K562 (cell line): ENCODE results near the gene P2RY11. TPM values are rescaled to one million over a fixed set of nuclear protein-coding genes. Genes with fewer than 3 reads are reported as not detected.

Experiments used
- ATAC-seq: fragments of 200-7000 bp; cut with Tn5 transposase; 3 replicates; pipeline ENCODE4 v1.9.1; 2020; ENCODE audit warnings: moderate library complexity
- BruUV-seq: library from RNA; stranded (reverse); fragments of 400-500 nt; replicated peaks from 2 replicates; lab custom pipeline; 2021; lab: Mats Ljungman, UMichigan
- CTCF ChIA-PET: fragments of 300-600 bp; formaldehyde crosslinking; extraction: SDS; loops from one replicate; lab custom pipeline; 2021; ENCODE audit warnings: low intra/inter-chr PET ratio; lab: Yijun Ruan, JAX
- POLR2A ChIA-PET: fragments of 300-600, 350-650 bp; sonication (Branson Sonifier 250); formaldehyde crosslinking; extraction: SDS; loops from one replicate; lab custom pipeline; 2021; ENCODE audit warnings: antibody characterized with exemption, inconsistent platforms; lab: Yijun Ruan, JAX
- DNase-seq, 4 experiments: peaks; one replicate each; pipeline versions ENCODE4 v3.0.0 to v3.0.0-alpha.2; 2011 to 2018; ENCODE audit warnings: low spot score in 3 of 4, mixed read lengths in 3 of 4; ENCODE audit errors: extremely low read depth in 1 of 4
- FAIRE-seq: peaks from 2 replicates; lab custom pipeline; 2011; peaks lifted over from hg19 to GRCh38; lab: Jason Lieb, UNC
- H2AFZ ChIP-seq: 2 replicates; pipeline ENCODE4 v1.6.0; 2011; ENCODE audit warnings: low read depth, low read length, control low read depth, inconsistent platforms
- H3K27ac ChIP-seq: fragments of 200-600 bp; 3 replicates; pipeline ENCODE4 v1.8.0; 2011; ENCODE audit warnings: low read depth, mild to moderate bottlenecking, control low read depth, inconsistent platforms, low read length, moderate library complexity, mixed read lengths; ENCODE audit errors: extremely low read depth
- H3K27me3 ChIP-seq, 2 experiments: fragments of 300-600 bp in 1 of 2; 2 replicates in 1 of 2; 3 replicates in 1 of 2; pipeline versions ENCODE4 v1.6.0 to v1.8.0; 2011; ENCODE audit warnings: inconsistent platforms in 2 of 2, low read length in 2 of 2, mild to moderate bottlenecking in 1 of 2, mixed read lengths in 1 of 2, moderate library complexity in 1 of 2; ENCODE audit not compliant: control insufficient read depth in 2 of 2, insufficient read depth in 2 of 2
- H3K36me3 ChIP-seq: fragments of 300-600 bp; 3 replicates; pipeline ENCODE4 v1.8.0; 2011; ENCODE audit warnings: mild to moderate bottlenecking, low read length, inconsistent platforms; ENCODE audit not compliant: control insufficient read depth, insufficient read depth
- H3K4me1 ChIP-seq, 2 experiments: fragments of 200-600 bp in 1 of 2; replicated peaks in 1 of 2; 2 replicates in 1 of 2; 3 replicates in 1 of 2; pipeline versions ENCODE4 v1.5.1 to v1.8.0; 2011; ENCODE audit warnings: inconsistent platforms in 2 of 2, low read length in 2 of 2, mild to moderate bottlenecking in 1 of 2, mixed read lengths in 1 of 2, moderate library complexity in 1 of 2; ENCODE audit not compliant: control insufficient read depth in 2 of 2, insufficient read depth in 2 of 2
- H3K4me2 ChIP-seq: 2 replicates; pipeline ENCODE4 v1.6.1; 2011; ENCODE audit warnings: low read length, control low read depth, inconsistent platforms, mixed read lengths; ENCODE audit not compliant: insufficient read depth
- H3K4me3 ChIP-seq: fragments of 200-600 bp; sonication (generic), shearing (Covaris generic); 2 replicates; pipeline ENCODE4 v1.5.1; 2016; ENCODE audit warnings: control low read depth, inconsistent platforms
- H3K79me2 ChIP-seq: fragments of 200-600 bp; 3 replicates; pipeline ENCODE4 v1.8.0; 2011; ENCODE audit warnings: low read length, inconsistent platforms; ENCODE audit not compliant: control insufficient read depth, insufficient read depth
- H3K9ac ChIP-seq, 2 experiments: 2 replicates each; pipeline versions ENCODE4 v1.6.0 to v1.6.1; 2011; ENCODE audit warnings: low read depth in 2 of 2, low read length in 2 of 2, control low read depth in 1 of 2, inconsistent platforms in 1 of 2, mild to moderate bottlenecking in 1 of 2, mixed read lengths in 1 of 2; ENCODE audit not compliant: insufficient read depth in 1 of 2
- H3K9me1 ChIP-seq: one replicate; pipeline ENCODE4 v1.6.0; 2011; ENCODE audit warnings: inconsistent platforms, mild to moderate bottlenecking, low read length, moderate library complexity; ENCODE audit not compliant: control insufficient read depth, insufficient read depth
- H3K9me3 ChIP-seq: replicated peaks from 2 replicates; pipeline ENCODE4 v1.5.1; 2011; ENCODE audit warnings: low read depth, low read length, inconsistent platforms; ENCODE audit not compliant: control insufficient read depth, insufficient read depth
- H4K20me1 ChIP-seq: replicated peaks from 2 replicates; pipeline ENCODE4 v1.6.1; 2011; ENCODE audit warnings: low read length, inconsistent platforms, mixed read lengths; ENCODE audit not compliant: control insufficient read depth, insufficient read depth
- CBFA2T2 ChIP-seq: fragments of 450-650 bp; conservative IDR thresholded peaks from 2 replicates; pipeline ENCODE4 v1.6.1; 2017; ENCODE audit warnings: mild to moderate bottlenecking
- CHD1 ChIP-seq: fragments of 200-600 bp; sonication (generic); IDR thresholded peaks from one replicate; pipeline ENCODE4 v1.6.1; 2012; ENCODE audit warnings: mild to moderate bottlenecking, moderate library complexity, low read length, inconsistent platforms
- CXXC5 ChIP-seq: fragments of 250-450 bp; sonication (Bioruptor Pico); IDR thresholded peaks from 2 replicates; pipeline ENCODE4 v1.8.0; 2022; ENCODE audit warnings: inconsistent platforms, mild to moderate bottlenecking, moderate library complexity
- EP300 ChIP-seq: IDR thresholded peaks from 2 replicates; pipeline ENCODE4 v1.6.1; 2012; ENCODE audit warnings: low read length, improper control_type of control experiment
- FUS ChIP-seq: fragments of 200-400 bp; formaldehyde crosslinking; optimal IDR thresholded peaks from 2 replicates; pipeline ENCODE3; 2017; ENCODE audit warnings: low read depth, low read length
- KLF13 ChIP-seq: fragments of 450-650 bp; IDR thresholded peaks from 2 replicates; pipeline ENCODE4 v1.6.1; 2016; ENCODE audit warnings: missing genetic modification characterization, low read depth, mild to moderate bottlenecking, missing compliant biosample characterization, moderate library complexity, borderline replicate concordance
- MAFG ChIP-seq: fragments of 450-650 bp; conservative IDR thresholded peaks from 2 replicates; pipeline ENCODE4 v1.6.1; 2016; ENCODE audit warnings: missing genetic modification characterization, missing compliant biosample characterization
- MCM7 ChIP-seq, 2 experiments: fragments of 450-650 bp; IDR thresholded peaks; 2 replicates each; pipeline ENCODE4 v1.6.1; 2016 to 2018
- MEIS2 ChIP-seq: fragments of 450-650 bp; IDR thresholded peaks from 2 replicates; pipeline ENCODE4 v1.6.1; 2014; ENCODE audit warnings: mild to moderate bottlenecking; ENCODE audit not compliant: partially characterized antibody
- MIER1 ChIP-seq: fragments of 450-650 bp; IDR thresholded peaks from 2 replicates; pipeline ENCODE4 v1.6.1; 2016; ENCODE audit warnings: antibody characterized with exemption, mild to moderate bottlenecking, low read depth
- NCOA4 ChIP-seq: fragments of 450-650 bp; IDR thresholded peaks from 2 replicates; pipeline ENCODE4 v1.6.1; 2018; ENCODE audit warnings: mild to moderate bottlenecking; ENCODE audit not compliant: partially characterized antibody
- NR2C2 ChIP-seq, 2 experiments: fragments of 200-800 bp in 1 of 2; sonication (Bioruptor generic) in 1 of 2; sonication (generic) in 1 of 2; formaldehyde crosslinking in 1 of 2; IDR thresholded peaks; 2 replicates each; pipeline versions ENCODE4 v1.6.1 to v1.8.0; 2016 to 2022; ENCODE audit warnings: mild to moderate bottlenecking in 1 of 2, missing compliant biosample characterization in 1 of 2, missing genetic modification characterization in 1 of 2, missing genetic modification reagents in 1 of 2
- PHF20 ChIP-seq: fragments of 450-650 bp; IDR thresholded peaks from 2 replicates; pipeline ENCODE4 v1.6.1; 2018; ENCODE audit not compliant: partially characterized antibody
- SETDB1 ChIP-seq: IDR thresholded peaks from one replicate; pipeline ENCODE4 v1.6.1; 2012; ENCODE audit warnings: low read length, control low read depth, inconsistent platforms
- SUPT5H ChIP-seq: fragments of 450-650 bp; IDR thresholded peaks from 2 replicates; pipeline ENCODE4 v1.6.1; 2016
- ZNF133 ChIP-seq: fragments of 250-450 bp; sonication (Bioruptor Pico); IDR thresholded peaks from 2 replicates; pipeline ENCODE4 v1.4.0; 2020; ENCODE audit warnings: mild to moderate bottlenecking
- WGBS: fragments of 100-300 bp; shearing (Covaris generic); methylation state at CpG from one replicate; pipeline ENCODE4 v1.1.6; 2016; ENCODE audit warnings: low coverage, mixed read lengths; ENCODE audit not compliant: insufficient coverage; ENCODE audit errors: missing lambda C conversion rate; 5-methylcytosine and 5-hydroxymethylcytosine counted together
- in situ Hi-C: fragments of 300-500 bp; cut with MboI; formaldehyde crosslinking; loops from 4 replicates; pipeline ENCODE4 v1.15.0; 2018; ENCODE audit warnings: inconsistent platforms, mixed read lengths
- intact Hi-C: fragments of 100-400 bp; cut with micrococcal nuclease; formaldehyde crosslinking; loops from 2 replicates; pipeline ENCODE4 v1.14.2; 2022
- polyA plus RNA-seq, 8 experiments: library from polyadenylated mRNA; depleted of rRNA in 4 of 8; stranded (reverse) in 5 of 8; unstranded in 3 of 8; fragments of >200 nt; fragmentation: Nextera tagmentation in 2 of 8; fragmentation: Illumina TruSeq in 1 of 8; extraction: Ambion mirVana in 2 of 8; extraction: Trizol in 1 of 8; gene quantifications; 2 replicates each; pipeline versions ENCODE4 v1.2.1 to v1.2.3, GENCODE V29; 2011 to 2014; ENCODE audit warnings: inconsistent platforms in 1 of 8, missing spikeins in 1 of 8
- total RNA-seq, 7 experiments: library from RNA; depleted of rRNA in 6 of 7; stranded (reverse); fragments of >200 nt in 6 of 7; fragmentation: Illumina TruSeq in 2 of 7; extraction: Trizol in 2 of 7; gene quantifications; 2 replicates each; pipeline versions ENCODE4 v1.2.1 to v1.2.3, GENCODE V29; 2011 to 2021; ENCODE audit warnings: low replicate concordance in 1 of 7
- TF ChIP-seq, protein P1 (sequence below): sonication (generic); formaldehyde crosslinking; IDR thresholded peaks from 2 replicates; pipeline ENCODE4 v1.8.1; 2023; ENCODE audit warnings: mild to moderate bottlenecking, missing genetic modification reagents
- TF ChIP-seq, protein P2 (sequence below): fragments of 250-450 bp; sonication (Bioruptor Pico); IDR thresholded peaks from 2 replicates; pipeline ENCODE4 v1.8.0; 2022; ENCODE audit warnings: moderate library complexity, mild to moderate bottlenecking, inconsistent platforms
- TF ChIP-seq, protein P3 (sequence below): fragments of 250-450 bp; sonication (Bioruptor Pico); IDR thresholded peaks from 2 replicates; pipeline ENCODE4 v1.5.0; 2021; ENCODE audit warnings: mild to moderate bottlenecking, borderline replicate concordance

P2RY11 gene
- total and polyA plus RNA-seq, 9 of the 15 experiments (the other 6 are each of a cell fraction or from before 2014, with no cell fraction given) = 0.03 to 10.1 (median 1.5) TPM

DNA sequence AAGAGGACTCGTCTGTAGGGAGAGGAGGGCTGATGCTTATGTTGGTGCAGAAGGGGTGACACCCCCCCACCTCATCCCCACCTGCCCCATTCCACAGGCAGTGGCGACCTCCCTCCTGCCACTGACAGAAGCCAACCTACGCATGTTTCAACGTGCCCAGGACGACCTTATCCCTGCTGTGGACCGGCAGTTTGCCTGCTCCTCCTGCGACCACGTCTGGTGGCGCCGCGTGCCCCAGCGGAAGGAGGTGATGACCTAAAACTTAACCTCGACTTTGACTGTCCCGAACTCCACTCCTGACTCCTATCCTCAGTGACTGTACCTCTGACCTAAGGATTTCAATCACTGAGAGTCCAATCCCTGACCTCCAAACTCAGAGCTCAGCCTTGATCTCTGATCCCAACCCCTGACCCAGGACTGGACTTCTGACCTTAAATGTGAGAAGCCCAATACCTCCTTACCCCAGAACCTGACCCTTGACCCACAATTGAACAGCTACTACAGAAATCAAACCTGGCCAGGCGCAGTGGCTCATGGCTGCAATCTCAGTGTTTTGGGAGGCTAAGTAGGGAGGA, 21.6 kb upstream of the P2RY11 start (continued):
- TF ChIP-seq NR2C2 (CRISPR knock-in tag; IDR thresholded peaks at IDR 0.05) (no peak), NR2C2 (tag; IDR thresholded peaks at IDR 0.05) (no peak; the same call in 1 of the 2 replicates), MEIS2 (no peak), SETDB1 (no peak), MIER1 (no peak), EP300 (no peak), CBFA2T2 (no peak), CXXC5 (no peak), NCOA4 (no peak)
- TF ChIP-seq, protein P1, sequence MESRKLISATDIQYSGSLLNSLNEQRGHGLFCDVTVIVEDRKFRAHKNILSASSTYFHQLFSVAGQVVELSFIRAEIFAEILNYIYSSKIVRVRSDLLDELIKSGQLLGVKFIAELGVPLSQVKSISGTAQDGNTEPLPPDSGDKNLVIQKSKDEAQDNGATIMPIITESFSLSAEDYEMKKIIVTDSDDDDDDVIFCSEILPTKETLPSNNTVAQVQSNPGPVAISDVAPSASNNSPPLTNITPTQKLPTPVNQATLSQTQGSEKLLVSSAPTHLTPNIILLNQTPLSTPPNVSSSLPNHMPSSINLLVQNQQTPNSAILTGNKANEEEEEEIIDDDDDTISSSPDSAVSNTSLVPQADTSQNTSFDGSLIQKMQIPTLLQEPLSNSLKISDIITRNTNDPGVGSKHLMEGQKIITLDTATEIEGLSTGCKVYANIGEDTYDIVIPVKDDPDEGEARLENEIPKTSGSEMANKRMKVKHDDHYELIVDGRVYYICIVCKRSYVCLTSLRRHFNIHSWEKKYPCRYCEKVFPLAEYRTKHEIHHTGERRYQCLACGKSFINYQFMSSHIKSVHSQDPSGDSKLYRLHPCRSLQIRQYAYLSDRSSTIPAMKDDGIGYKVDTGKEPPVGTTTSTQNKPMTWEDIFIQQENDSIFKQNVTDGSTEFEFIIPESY = peak; percentile 96
- TF ChIP-seq, all 486 proteins: peak for 6

DNA sequence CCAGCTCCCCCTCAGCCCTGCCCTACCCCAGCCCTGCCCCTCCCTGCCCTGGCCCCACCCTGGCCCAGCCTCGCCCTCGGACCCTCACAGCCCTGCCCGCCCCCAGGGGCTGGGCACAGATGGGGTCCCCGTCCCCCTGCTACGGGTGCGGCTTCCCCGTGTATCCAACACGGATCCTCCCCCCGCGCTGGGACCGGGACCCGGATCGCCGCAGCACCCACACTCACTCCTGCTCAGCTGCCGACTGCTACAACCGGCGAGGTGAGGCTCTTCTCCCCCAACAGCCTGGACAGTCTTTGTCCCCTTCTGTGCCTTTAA, 20.2 kb upstream of the P2RY11 start:
- ATAC-seq (no peak), FAIRE-seq (no peak), DNase-seq (no peak)
- Histone ChIP-seq H4K20me1 (peaks cover 3% of the 10 kb centered on the region; the same call in 1 of the 2 replicates), H3K4me2 (no peak overlapping the region), H3K9me1 (no peaks in the 10 kb centered on the region), H3K27ac (no peak overlapping the region), H3K79me2 (peaks cover under 1% of the 10 kb centered on the region; the same call in 1 of the 3 replicates), H3K9me3 (no peaks in the 10 kb centered on the region), H2AFZ (no peak overlapping the region), H3K9ac (peak overlapping the region in 1 of 2 experiments; percentile 57; a peak in 2 of 4 replicates), H3K27me3 (no peaks in the 10 kb centered on the region), H3K4me3 (no peak overlapping the region), H3K4me1 (peaks cover 20 to 46% of the 10 kb centered on the region in 2 experiments), H3K36me3 (no peaks in the 10 kb centered on the region; the same call in 2 of the 3 replicates)
- ChIA-PET POLR2A (interaction anchor here (1.8 kb wide), 1 partner anchor 11 kb away, joined by 5 read pairs; no protein-coding TSS in a partner anchor), CTCF (no interaction called here)
- no TSS peak for BruUV-seq
- in situ Hi-C loops = no loop called here
- WGBS = 68% methylated on average over 5 of the region's 17 CpGs
- intact Hi-C loops = no loop called here
- TF ChIP-seq MCM7 (IDR thresholded peaks at IDR 0.05) = no peak
- TF ChIP-seq SUPT5H = no peak
- TF ChIP-seq, protein P2, sequence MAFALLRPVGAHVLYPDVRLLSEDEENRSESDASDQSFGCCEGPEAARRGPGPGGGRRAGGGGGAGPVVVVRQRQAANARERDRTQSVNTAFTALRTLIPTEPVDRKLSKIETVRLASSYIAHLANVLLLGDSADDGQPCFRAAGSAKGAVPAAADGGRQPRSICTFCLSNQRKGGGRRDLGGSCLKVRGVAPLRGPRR (CRISPR knock-in tag) = no peak
- TF ChIP-seq ZNF133 (CRISPR knock-in tag) = no peak
- TF ChIP-seq, protein P3, sequence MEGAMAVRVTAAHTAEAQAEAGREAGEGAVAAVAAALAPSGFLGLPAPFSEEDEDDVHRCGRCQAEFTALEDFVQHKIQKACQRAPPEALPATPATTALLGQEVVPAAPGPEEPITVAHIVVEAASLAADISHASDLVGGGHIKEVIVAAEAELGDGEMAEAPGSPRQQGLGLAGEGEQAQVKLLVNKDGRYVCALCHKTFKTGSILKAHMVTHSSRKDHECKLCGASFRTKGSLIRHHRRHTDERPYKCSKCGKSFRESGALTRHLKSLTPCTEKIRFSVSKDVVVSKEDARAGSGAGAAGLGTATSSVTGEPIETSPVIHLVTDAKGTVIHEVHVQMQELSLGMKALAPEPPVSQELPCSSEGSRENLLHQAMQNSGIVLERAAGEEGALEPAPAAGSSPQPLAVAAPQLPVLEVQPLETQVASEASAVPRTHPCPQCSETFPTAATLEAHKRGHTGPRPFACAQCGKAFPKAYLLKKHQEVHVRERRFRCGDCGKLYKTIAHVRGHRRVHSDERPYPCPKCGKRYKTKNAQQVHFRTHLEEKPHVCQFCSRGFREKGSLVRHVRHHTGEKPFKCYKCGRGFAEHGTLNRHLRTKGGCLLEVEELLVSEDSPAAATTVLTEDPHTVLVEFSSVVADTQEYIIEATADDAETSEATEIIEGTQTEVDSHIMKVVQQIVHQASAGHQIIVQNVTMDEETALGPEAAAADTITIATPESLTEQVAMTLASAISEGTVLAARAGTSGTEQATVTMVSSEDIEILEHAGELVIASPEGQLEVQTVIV (CRISPR knock-in tag) = no peak
- no peak for TF ChIP-seq MAFG (tag)
- no peak for TF ChIP-seq KLF13
- TF ChIP-seq CHD1 = no peak
- TF ChIP-seq FUS = no peak
- no peak for TF ChIP-seq PHF20
